Measurements from ENCODE around the gene SLC35B4.
A peak's percentile ranks its signal among the peaks of the same experiment; 100 is the strongest.

SLC35B4 gene

GRCh38 chr7:134316539-134317344, at the start of gene SLC35B4:
TSS of gene SLC35B4 (minus strand) at chr7:134316930. CDS start at chr7:134316751, 179 bp downstream.
- DNase-seq, result peak; percentile 93 to 95

- DNase-seq, result no peak
These were observed 49.8 kb upstream of the SLC35B4 start for GRCh38 chr7:134366481-134366880.

GRCh38 chr7:134365341-134366054, 48.8 kb upstream of the SLC35B4 start:
- DNase-seq, result no peak

- no peak for DNase-seq
These were observed 47.9 kb upstream of the SLC35B4 start for GRCh38 chr7:134364619-134365037.

- DNase-seq, result no peak
These were observed 46.1 kb upstream of the SLC35B4 start for GRCh38 chr7:134362587-134363483.

GRCh38 chr7:134359787-134360432, 43.2 kb upstream of the SLC35B4 start:
- no peak for DNase-seq

- no peak for DNase-seq
These were observed 40.8 kb upstream of the SLC35B4 start for GRCh38 chr7:134357486-134357885.

GRCh38 chr7:134356421-134356936, 39.7 kb upstream of the SLC35B4 start:
- no peak for DNase-seq

- DNase-seq, result no peak
These were observed 39.2 kb upstream of the SLC35B4 start for GRCh38 chr7:134355927-134356326.

GRCh38 chr7:134355004-134355525, 38.3 kb upstream of the SLC35B4 start:
- DNase-seq, result no peak

GRCh38 chr7:134353411-134353810, 36.7 kb upstream of the SLC35B4 start:
- DNase-seq, result no peak

- no peak for DNase-seq
These were observed 34.7 kb upstream of the SLC35B4 start for GRCh38 chr7:134351424-134351823.

- no peak for DNase-seq
These were observed 34.0 kb upstream of the SLC35B4 start for GRCh38 chr7:134350709-134351108.

- no peak for DNase-seq
These were observed 30.8 kb upstream of the SLC35B4 start for GRCh38 chr7:134347567-134347966.

GRCh38 chr7:134343796-134344195, 27.1 kb upstream of the SLC35B4 start:
- no peak for DNase-seq

GRCh38 chr7:134343136-134343535, 26.4 kb upstream of the SLC35B4 start:
- DNase-seq, result no peak

- no peak for DNase-seq
These were observed 22.7 kb upstream of the SLC35B4 start for GRCh38 chr7:134339475-134339874.

- no peak for DNase-seq
These were observed 21.2 kb upstream of the SLC35B4 start for GRCh38 chr7:134337980-134338379.

- DNase-seq, result no peak
These were observed 17.7 kb upstream of the SLC35B4 start for GRCh38 chr7:134334408-134334807.

- no peak for DNase-seq
These were observed 17.2 kb upstream of the SLC35B4 start for GRCh38 chr7:134333943-134334342.

GRCh38 chr7:134332892-134333291, 16.2 kb upstream of the SLC35B4 start:
- DNase-seq, result no peak

- no peak for DNase-seq
These were observed 14.7 kb upstream of the SLC35B4 start for GRCh38 chr7:134331393-134331792.
